Effector CD4-positive, alpha-beta T cell (primary cell): ENCODE data around the gene AP2B1.
"Not testable (repeated sequence)": the region's sequence is repeated elsewhere in the genome, so short reads cannot be mapped to it uniquely, and the experiment has no call there.

Source experiments
- DNase-seq: peaks from one replicate; pipeline ENCODE4 v3.0.0-alpha.2; 2020

Gene AP2B1

DNA sequence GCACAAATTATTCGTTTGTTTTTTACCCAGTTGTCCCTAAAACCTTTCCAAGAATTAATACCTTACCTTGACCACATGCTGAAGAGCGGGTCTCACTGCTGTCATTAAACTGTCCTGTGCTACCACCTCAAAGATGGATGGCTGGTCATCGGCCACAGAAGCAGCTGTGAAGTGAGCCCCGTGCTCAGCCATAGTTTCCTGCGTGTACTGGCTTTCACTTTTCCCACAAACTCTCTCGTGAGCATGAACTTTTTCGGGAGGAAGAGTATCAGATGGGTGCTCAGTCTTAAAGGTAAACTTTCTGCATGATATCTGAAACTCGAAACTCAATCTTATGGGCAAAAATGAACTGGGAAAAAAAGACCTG, 9.3 kb upstream of the AP2B1 start:
- DNase-seq, result no peak

DNA sequence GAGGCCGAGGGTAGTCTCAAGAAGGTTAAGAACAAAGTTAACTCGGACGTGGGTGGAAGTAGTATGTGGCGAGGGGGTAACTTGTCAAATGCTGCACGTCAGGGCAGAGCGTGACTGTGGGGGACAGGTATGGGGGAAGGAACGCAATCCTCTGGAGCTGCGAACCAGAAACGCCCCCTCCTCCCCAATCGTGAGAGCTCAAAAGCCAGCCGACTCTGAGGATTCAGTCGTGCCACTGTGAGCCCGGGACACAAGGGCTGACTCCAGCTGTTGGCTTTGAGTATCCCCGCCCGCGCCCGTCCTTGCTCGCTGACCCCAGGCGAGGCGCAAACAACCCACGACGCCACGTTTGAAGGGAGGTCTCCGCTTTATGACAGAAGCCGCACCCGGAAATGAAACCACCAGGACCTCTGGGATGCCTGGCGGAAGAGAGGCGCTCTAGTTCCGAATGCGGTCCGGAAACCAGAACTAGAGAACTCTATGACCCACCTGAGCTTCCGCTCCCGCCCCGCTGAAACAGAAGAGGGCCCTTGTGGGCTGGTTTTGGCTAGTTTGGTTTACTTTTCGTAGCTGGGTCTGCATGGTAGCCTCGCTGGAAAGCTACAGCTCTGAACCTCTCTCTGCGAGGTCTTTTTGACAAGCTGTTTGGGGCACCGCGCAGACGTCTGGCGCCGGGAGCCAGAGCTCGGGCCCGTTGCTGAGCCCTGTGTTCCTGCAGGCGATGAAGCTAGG, 8.8 kb upstream of the AP2B1 start, which contains the start of gene PEX12:
TSS of gene PEX12 (minus strand) at position 375 of the 732 bp plus-strand sequence. CDS start 550 bp downstream, outside the sequence.
- DNase-seq, result peak; percentile 86

GRCh38 chr17:35578929-35579432, 8.1 kb upstream of the AP2B1 start:
- DNase-seq, result no peak

DNA sequence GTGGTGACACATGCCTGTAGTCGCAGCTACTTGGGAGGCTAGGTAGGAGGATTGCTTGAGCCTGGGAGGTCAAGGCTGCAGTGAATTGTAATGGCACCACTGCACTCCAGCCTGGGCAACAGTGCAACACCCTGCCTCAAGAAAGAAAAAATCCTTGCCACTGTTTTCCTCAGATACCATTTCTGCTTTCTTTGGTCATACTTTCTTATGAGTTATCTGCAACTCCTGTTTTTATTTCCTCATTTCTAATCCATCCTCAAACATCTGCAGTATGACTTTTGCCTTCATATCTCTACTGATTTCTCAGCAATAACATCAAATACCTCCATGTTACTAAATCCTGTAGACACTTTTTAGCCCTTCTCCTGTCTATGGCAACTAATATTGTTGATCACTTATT, 3.1 kb upstream of the AP2B1 start:
- DNase-seq, result no peak

GRCh38 chr17:35586569-35587073, 501 bp upstream of the AP2B1 start:
- no peak for DNase-seq

GRCh38 chr17:35588196-35588920, 1.2 kb downstream of the AP2B1 start:
- DNase-seq, result no peak

GRCh38 chr17:35596072-35596471, 8.9 kb downstream of the AP2B1 start:
- DNase-seq, result no peak

- DNase-seq, result no peak
Measured at GRCh38 chr17:35596530-35597233, 9.6 kb downstream of the AP2B1 start.

- DNase-seq, result no peak
Measured at GRCh38 chr17:35597604-35598003, 10.5 kb downstream of the AP2B1 start.

DNA sequence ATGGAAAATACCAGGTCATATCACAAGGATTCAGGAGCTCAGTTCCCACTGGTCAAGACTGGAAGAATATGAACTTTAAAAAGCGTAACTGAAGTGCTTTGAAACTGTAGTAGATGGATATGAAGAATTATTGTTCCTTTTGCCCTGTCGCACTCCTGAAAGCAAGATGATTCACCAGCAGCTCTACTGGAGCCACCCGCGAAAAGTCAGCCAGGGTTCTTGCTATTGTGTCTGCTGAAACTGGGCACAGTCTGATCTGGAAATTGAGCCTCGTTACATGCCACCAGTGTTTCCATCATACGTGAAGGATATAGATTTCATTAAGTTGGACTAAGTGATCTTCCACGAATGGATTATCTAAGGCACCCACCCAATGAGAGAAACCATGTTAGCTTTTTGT, 16.6 kb downstream of the AP2B1 start:
- DNase-seq, result no peak

DNA sequence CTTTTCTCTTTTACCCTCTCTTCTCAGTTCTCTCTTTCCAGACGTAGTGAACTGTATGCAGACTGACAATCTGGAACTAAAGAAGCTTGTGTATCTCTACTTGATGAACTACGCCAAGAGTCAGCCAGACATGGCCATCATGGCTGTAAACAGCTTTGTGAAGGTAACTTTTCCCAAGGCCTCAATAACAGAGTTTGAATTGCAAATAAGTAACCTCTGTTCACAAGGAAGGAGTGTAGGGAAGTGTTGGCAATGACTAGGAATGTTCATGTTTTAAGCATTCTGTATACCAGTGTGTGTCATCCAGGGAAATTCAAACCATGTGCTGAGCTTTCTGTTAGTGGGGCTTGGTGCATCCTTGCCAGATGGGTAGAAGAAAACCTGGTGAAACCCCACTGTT, 18.6 kb downstream of the AP2B1 start:
- no peak for DNase-seq

- DNase-seq, result no peak
Measured at GRCh38 chr17:35607239-35607847, 20.2 kb downstream of the AP2B1 start.

GRCh38 chr17:35609831-35610230, 22.7 kb downstream of the AP2B1 start:
- DNase-seq, result no peak

- DNase-seq, result not testable (repeated sequence)
Measured at GRCh38 chr17:35610746-35611145, 23.6 kb downstream of the AP2B1 start.

DNA sequence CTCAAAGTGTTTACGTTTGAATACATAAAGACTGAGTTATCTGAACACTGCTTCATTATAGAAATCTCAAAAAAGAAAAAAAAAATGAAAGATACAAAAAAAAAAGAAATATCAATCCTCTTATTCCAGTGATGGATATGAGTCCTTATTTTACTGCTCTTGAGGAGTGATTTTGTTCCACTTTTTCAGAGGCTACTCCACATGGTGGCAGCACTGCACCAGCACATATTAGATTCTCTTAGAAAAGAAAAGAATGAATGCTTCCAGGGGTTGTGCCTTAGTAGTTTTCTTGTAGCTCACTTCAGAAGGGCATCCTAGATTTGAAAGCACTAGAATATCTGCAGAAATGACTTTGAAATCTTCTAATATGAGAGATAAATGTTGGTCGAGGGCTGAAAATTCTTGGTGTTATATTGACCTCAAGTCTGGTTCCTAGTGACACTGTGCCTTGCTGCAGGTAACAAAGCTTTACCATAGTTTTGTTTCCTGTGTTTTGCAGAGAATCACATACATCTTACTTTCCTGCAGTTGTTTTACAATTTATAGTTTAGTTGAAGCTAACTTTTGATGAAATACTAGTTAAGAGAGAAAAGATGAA, 25.9 kb downstream of the AP2B1 start:
- no peak for DNase-seq

DNA sequence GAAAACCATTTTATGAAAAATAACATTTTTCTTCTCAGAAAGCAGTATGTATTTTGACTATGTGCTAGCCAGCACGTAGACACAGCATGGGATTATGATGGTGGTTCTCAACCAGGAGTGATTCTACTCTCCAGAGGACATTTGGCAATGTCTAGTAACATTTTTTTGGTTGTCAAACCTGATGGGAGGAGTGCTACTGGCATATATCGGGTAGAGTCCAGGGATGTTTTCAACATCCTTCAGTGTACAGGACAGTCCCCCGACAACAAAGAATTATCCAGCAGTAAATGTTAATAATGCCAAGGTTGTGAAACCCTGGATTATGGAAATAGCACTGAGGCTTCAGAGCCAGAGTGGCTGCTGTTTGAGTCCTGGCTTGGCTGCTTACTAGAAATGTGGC, 27.7 kb downstream of the AP2B1 start:
- no peak for DNase-seq

- DNase-seq, result no peak
Measured at GRCh38 chr17:35616536-35616935, 29.4 kb downstream of the AP2B1 start.

GRCh38 chr17:35617505-35617904, 30.4 kb downstream of the AP2B1 start:
- DNase-seq, result no peak

GRCh38 chr17:35618628-35619027, 31.5 kb downstream of the AP2B1 start:
- no peak for DNase-seq

DNA sequence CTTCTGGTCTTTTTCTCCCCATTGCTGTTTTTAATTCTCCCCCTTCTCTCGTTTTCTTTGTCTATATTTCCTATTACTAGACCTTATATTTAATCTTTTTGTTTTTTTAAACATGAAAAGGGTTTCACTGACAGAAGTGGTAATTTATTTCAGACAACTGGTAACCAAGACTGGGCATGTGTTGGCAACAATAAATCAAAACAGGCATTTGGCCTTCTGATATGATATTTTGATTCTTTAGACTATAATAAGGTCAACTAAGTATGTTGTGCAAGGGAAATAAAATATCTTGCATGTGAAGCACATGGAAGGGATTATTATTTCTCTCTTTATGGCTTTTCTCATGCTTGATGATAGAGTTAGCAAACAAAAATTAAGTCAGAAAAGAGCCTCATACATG, 34.6 kb downstream of the AP2B1 start:
- DNase-seq, result no peak

DNA sequence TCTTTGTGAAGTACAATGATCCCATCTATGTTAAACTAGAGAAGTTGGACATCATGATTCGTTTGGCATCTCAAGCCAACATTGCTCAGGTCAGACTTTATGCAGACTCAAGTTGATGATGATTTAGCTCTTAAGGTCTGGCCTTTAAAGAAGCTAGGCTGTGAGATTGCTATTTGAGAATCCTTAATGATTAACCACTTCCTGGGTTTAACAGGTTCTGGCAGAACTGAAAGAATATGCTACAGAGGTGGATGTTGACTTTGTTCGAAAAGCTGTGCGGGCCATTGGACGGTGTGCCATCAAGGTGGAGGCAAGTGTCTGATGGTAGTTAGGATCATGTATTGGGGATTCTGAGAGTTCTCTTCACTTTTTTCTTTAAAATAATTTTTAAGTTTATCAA, 40.3 kb downstream of the AP2B1 start:
- DNase-seq, result no peak

DNA sequence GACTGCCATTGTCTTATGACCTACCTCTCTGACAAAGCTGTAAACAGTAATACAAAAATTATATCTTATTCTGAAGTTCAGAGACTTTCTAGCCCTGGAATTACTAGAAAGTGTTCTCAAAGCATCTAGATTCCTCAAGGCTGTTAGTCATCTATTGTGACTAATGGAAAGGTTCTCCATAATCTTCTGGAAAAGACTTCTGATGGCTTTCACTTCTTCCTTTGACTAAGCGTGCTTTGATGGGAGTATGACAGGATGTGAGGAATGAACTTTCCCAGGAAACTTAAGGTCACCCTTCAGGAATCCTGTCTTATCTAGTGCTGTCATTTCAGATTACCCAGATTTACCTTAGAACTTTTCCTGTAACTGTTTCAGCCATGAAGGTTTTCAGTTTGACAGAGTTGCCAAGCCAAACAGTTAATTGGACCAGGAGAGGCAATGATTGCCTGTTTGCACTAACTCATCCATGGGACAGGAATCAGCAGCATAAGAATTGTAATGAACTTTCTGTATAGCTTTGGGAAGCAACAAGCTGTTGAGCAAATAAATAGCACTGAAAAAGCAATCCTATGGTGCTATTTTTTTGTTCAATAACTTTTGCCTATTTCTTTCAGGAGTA, 43.5 kb downstream of the AP2B1 start:
- no peak for DNase-seq
